ENCODE results near the gene CARS1.

Gene CARS1

GRCh38 chr11:3087821-3088800 lies 30.9 kb upstream of the CARS1 start:
- Histone ChIP-seq H3K27me3 (ENCODE audit: control insufficient read depth, insufficient read depth, low read length) (peaks cover 4% of the 10 kb centered on the region), H3K4me1 (ENCODE audit: control insufficient read depth, insufficient read depth, low read length) (peaks cover 8% of the 10 kb centered on the region), H3K4me3 (ENCODE audit: low read length) (no peak overlapping the region), H3K4me2 (ENCODE audit: low read length) (no peak overlapping the region), H3K36me3 (ENCODE audit: insufficient read depth, low read length) (peaks cover 3% of the 10 kb centered on the region), H3K9me3 (replicated peaks; ENCODE audit: low read length) (no peaks in the 10 kb centered on the region), H3K9ac (ENCODE audit: low read depth, low read length) (no peak overlapping the region)

GRCh38 chr11:3087373-3087772 lies 30.1 kb upstream of the CARS1 start:
- no peak overlapping the region for H3K4me3 ChIP-seq (ENCODE audit: low read length)
- H3K4me1 ChIP-seq (ENCODE audit: control insufficient read depth, insufficient read depth, low read length), result peaks cover 8% of the 10 kb centered on the region
- H3K4me2 ChIP-seq (ENCODE audit: low read length), result no peak overlapping the region
- peaks cover 3% of the 10 kb centered on the region for H3K36me3 ChIP-seq (ENCODE audit: insufficient read depth, low read length)
- H3K9ac ChIP-seq (ENCODE audit: low read depth, low read length), result no peak overlapping the region
- H3K9me3 ChIP-seq (replicated peaks; ENCODE audit: low read length), result no peaks in the 10 kb centered on the region
- peaks cover 4% of the 10 kb centered on the region for H3K27me3 ChIP-seq (ENCODE audit: control insufficient read depth, insufficient read depth, low read length)

GRCh38 chr11:3086671-3087150 lies 29.5 kb upstream of the CARS1 start:
- Histone ChIP-seq H3K27me3 (ENCODE audit: control insufficient read depth, insufficient read depth, low read length) (peaks cover 4% of the 10 kb centered on the region), H3K4me1 (ENCODE audit: control insufficient read depth, insufficient read depth, low read length) (peaks cover 8% of the 10 kb centered on the region), H3K36me3 (ENCODE audit: insufficient read depth, low read length) (peaks cover 3% of the 10 kb centered on the region), H3K4me3 (ENCODE audit: low read length) (no peak overlapping the region), H3K9ac (ENCODE audit: low read depth, low read length) (no peak overlapping the region), H3K4me2 (ENCODE audit: low read length) (no peak overlapping the region), H3K9me3 (replicated peaks; ENCODE audit: low read length) (no peaks in the 10 kb centered on the region)

DNA sequence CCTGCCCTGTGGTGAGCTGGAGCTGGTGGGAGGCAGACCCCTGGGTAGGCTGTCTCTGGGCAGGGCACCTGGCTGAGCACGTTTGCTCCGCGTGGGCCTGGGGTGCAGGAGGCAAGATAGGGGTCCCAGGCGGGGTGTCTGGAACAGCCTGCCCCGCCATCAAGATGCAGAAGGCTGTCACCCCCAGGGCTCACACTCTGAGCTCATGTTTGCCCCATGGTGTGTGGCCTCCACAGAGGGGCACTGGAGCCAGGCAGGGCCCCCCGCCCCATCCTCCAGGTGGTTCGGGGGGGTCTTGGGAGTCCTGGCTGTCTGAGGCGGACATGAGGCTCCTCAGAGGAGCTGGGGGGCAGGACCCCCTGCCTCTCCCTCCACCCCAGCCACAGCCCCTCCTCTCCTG lies 28.9 kb upstream of the CARS1 start:
- H3K9ac ChIP-seq (ENCODE audit: low read depth, low read length), result no peak overlapping the region
- no peak overlapping the region for H3K4me3 ChIP-seq (ENCODE audit: low read length)
- no peaks in the 10 kb centered on the region for H3K9me3 ChIP-seq (replicated peaks; ENCODE audit: low read length)
- peaks cover 8% of the 10 kb centered on the region for H3K4me1 ChIP-seq (ENCODE audit: control insufficient read depth, insufficient read depth, low read length)
- H3K4me2 ChIP-seq (ENCODE audit: low read length), result no peak overlapping the region
- H3K27me3 ChIP-seq (ENCODE audit: control insufficient read depth, insufficient read depth, low read length), result peaks cover 4% of the 10 kb centered on the region
- peaks cover 3% of the 10 kb centered on the region for H3K36me3 ChIP-seq (ENCODE audit: insufficient read depth, low read length)

DNA sequence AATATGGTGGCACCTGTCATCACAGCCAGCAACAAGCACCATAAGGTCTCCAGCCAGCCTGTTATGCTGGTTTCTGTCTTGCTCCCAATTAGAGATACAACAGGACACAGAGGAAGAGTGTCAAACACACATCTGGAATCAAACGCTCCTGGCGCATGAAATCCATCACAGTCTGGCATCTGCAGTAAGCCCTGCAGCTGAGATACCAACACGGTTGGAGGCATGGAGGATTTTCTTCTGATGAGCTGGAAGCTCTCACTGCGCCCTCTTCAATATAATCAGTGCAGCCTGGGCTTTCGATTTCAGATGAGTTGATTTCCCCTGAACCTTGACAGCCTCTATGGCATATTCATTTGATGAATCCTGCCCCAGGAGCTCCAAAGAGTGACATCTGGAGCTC lies 27.8 kb upstream of the CARS1 start:
- Histone ChIP-seq H3K27me3 (ENCODE audit: control insufficient read depth, insufficient read depth, low read length) (peaks cover 4% of the 10 kb centered on the region), H3K4me3 (ENCODE audit: low read length) (no peak overlapping the region), H3K9ac (ENCODE audit: low read depth, low read length) (no peak overlapping the region), H3K4me2 (ENCODE audit: low read length) (no peak overlapping the region), H3K36me3 (ENCODE audit: insufficient read depth, low read length) (peaks cover 3% of the 10 kb centered on the region), H3K9me3 (replicated peaks; ENCODE audit: low read length) (no peaks in the 10 kb centered on the region), H3K4me1 (ENCODE audit: control insufficient read depth, insufficient read depth, low read length) (peaks cover 8% of the 10 kb centered on the region)

- no peak overlapping the region for H3K9ac ChIP-seq (ENCODE audit: low read depth, low read length)
- H3K27me3 ChIP-seq (ENCODE audit: control insufficient read depth, insufficient read depth, low read length), result peaks cover 6% of the 10 kb centered on the region
- no peak overlapping the region for H3K4me3 ChIP-seq (ENCODE audit: low read length)
- no peak overlapping the region for H3K4me2 ChIP-seq (ENCODE audit: low read length)
- H3K36me3 ChIP-seq (ENCODE audit: insufficient read depth, low read length), result no peaks in the 10 kb centered on the region
- peaks cover 3% of the 10 kb centered on the region for H3K4me1 ChIP-seq (ENCODE audit: control insufficient read depth, insufficient read depth, low read length)
- H3K9me3 ChIP-seq (replicated peaks; ENCODE audit: low read length), result no peaks in the 10 kb centered on the region
These were observed 26.1 kb upstream of the CARS1 start for GRCh38 chr11:3083321-3083720.

GRCh38 chr11:3081386-3081751 lies 24.1 kb upstream of the CARS1 start:
- H3K9ac ChIP-seq (ENCODE audit: low read depth, low read length), result no peak overlapping the region

DNA sequence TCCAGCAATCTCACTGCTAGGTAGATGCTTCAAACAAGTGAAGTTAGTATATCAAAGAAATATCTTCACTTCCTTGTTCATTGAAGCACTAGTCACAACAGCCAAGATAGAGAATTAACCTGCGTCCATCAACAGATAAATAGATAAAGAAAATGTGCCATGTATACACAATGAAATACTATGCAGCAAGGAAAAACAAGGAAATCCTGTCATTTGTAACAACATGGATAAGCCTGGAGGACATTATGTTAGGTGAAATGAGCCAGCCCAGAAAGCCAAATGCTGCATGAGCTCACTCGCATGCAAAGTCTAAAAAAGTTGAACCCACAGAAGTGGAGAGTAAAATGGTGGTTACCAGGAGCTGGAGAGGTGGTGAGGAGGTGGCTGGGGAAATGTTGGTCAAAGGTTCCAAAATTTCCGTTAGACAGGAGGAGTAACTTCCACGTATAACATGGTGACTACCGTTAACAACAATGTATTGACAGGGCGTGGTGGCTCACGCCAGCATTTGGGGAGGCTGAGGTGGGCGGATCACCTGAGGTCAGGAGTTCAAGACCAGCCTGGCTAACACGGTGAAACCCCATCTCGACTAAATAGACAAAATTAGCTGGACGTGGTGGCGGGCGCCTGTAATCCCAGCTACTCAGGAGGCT lies 23.6 kb upstream of the CARS1 start:
- Histone ChIP-seq H3K4me1 (ENCODE audit: control insufficient read depth, insufficient read depth, low read length) (no peaks in the 10 kb centered on the region), H3K9me3 (replicated peaks; ENCODE audit: low read length) (no peaks in the 10 kb centered on the region), H3K27me3 (ENCODE audit: control insufficient read depth, insufficient read depth, low read length) (peaks cover 10% of the 10 kb centered on the region)

More at GRCh38 chr11:3081386-3081751, 24.1 kb upstream of the CARS1 start:
- Histone ChIP-seq H3K9me3 (replicated peaks; ENCODE audit: low read length) (no peaks in the 10 kb centered on the region), H3K4me2 (ENCODE audit: low read length) (no peak overlapping the region), H3K27me3 (ENCODE audit: control insufficient read depth, insufficient read depth, low read length) (peaks cover 10% of the 10 kb centered on the region), H3K4me1 (ENCODE audit: control insufficient read depth, insufficient read depth, low read length) (no peaks in the 10 kb centered on the region), H3K4me3 (ENCODE audit: low read length) (no peak overlapping the region), H3K36me3 (ENCODE audit: insufficient read depth, low read length) (no peaks in the 10 kb centered on the region)

DNA sequence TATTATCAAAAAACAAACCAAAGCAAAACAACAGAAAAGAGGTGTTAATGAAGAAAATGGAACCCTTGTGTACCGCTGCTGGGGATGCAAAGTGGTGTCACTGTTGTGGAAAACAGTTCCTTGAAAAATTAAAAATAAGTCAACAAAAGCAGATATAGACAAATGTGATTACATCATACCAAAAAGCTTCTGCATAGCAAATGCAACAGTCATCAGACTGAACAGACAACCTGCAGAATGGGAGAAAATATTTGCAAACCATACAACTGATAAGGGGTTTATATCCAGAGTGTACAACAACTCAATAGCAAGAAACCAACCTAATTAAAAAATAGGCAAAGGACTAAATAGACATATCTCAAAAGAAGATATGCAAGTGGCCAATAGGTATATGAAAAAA lies 22.9 kb upstream of the CARS1 start:
- Histone ChIP-seq H3K9ac (ENCODE audit: low read depth, low read length) (no peak overlapping the region), H3K4me1 (ENCODE audit: control insufficient read depth, insufficient read depth, low read length) (no peaks in the 10 kb centered on the region), H3K9me3 (replicated peaks; ENCODE audit: low read length) (no peaks in the 10 kb centered on the region), H3K36me3 (ENCODE audit: insufficient read depth, low read length) (no peaks in the 10 kb centered on the region), H3K27me3 (ENCODE audit: control insufficient read depth, insufficient read depth, low read length) (peaks cover 9% of the 10 kb centered on the region), H3K4me2 (ENCODE audit: low read length) (no peak overlapping the region), H3K4me3 (ENCODE audit: low read length) (no peak overlapping the region)

More for the DNA sequence above, 23.6 kb upstream of the CARS1 start:
- H3K4me3 ChIP-seq (ENCODE audit: low read length), result no peak overlapping the region
- no peaks in the 10 kb centered on the region for H3K36me3 ChIP-seq (ENCODE audit: insufficient read depth, low read length)
- H3K9ac ChIP-seq (ENCODE audit: low read depth, low read length), result no peak overlapping the region
- no peak overlapping the region for H3K4me2 ChIP-seq (ENCODE audit: low read length)

GRCh38 chr11:3077846-3078440 lies 20.7 kb upstream of the CARS1 start:
- Histone ChIP-seq H3K27me3 (ENCODE audit: control insufficient read depth, insufficient read depth, low read length) (peaks cover 17% of the 10 kb centered on the region), H3K4me2 (ENCODE audit: low read length) (peak overlapping the region; percentile 44), H3K4me3 (ENCODE audit: low read length) (no peak overlapping the region), H3K4me1 (ENCODE audit: control insufficient read depth, insufficient read depth, low read length) (no peaks in the 10 kb centered on the region), H3K36me3 (ENCODE audit: insufficient read depth, low read length) (no peaks in the 10 kb centered on the region), H3K9me3 (replicated peaks; ENCODE audit: low read length) (no peaks in the 10 kb centered on the region), H3K9ac (ENCODE audit: low read depth, low read length) (no peak overlapping the region)

DNA sequence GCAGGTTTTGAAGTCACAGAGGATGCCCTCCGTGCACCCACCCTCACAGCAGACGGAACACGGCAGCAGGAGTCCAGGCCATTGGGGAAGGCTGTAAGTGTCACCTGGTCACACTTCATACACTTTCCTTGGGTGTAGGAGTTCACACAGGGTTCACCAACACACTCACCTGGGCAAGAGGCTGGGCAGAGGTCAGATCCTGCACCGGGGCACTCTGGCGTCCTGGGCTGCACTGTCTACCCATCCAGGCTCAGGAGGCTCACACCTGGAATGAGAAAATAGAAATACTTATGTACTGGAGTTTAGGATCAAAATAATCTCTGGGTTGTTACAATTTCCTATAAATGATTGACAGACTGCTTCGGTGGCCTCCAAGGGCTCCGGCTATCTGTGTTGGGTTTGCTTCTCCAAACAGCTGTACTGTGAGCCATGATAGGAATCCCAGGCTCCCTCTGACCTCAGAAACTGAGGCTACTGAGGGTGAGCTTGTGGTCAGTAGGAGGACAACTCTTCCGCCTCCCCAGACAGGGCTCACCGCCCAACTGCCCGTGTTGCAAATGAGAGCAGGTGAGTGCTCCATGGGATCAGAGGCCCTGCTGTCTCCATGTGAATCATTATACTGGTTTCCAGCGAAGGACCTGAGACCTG lies 20.1 kb upstream of the CARS1 start:
- H3K36me3 ChIP-seq (ENCODE audit: insufficient read depth, low read length), result no peaks in the 10 kb centered on the region
- H3K4me2 ChIP-seq (ENCODE audit: low read length), result no peak overlapping the region

More for the DNA sequence above, 20.1 kb upstream of the CARS1 start:
- Histone ChIP-seq H3K27me3 (ENCODE audit: control insufficient read depth, insufficient read depth, low read length) (peaks cover 17% of the 10 kb centered on the region), H3K9me3 (replicated peaks; ENCODE audit: low read length) (no peaks in the 10 kb centered on the region), H3K4me3 (ENCODE audit: low read length) (no peak overlapping the region), H3K4me1 (ENCODE audit: control insufficient read depth, insufficient read depth, low read length) (no peaks in the 10 kb centered on the region), H3K9ac (ENCODE audit: low read depth, low read length) (no peak overlapping the region)
